ENCODE data around the gene JPT2. TPM values are rescaled to one million over a fixed set of nuclear protein-coding genes. Genes with fewer than 3 reads are reported as not detected.

Gene JPT2
- total RNA-seq, 2 donors from 2014 or later = 15.5 to 24.4 TPM

GRCh38 chr16:1745900-1746692 is 68.0 kb downstream of the JPT2 start:
- intact Hi-C loops (cut with DNase I) = no loop called here
- ATAC-seq (no peak), DNase-seq (no peak)
- Histone ChIP-seq H3K36me3 (replicated peaks in 1 of 2; ENCODE audit: insufficient read depth in 1 of 2, low read depth in 2 of 2) (peaks cover 0 to 27% of the 10 kb centered on the region in 2 donors), H3K4me1 (no peaks in the 10 kb centered on the region), H3K9me3 (no peaks in the 10 kb centered on the region), H3K27ac (no peak overlapping the region), H3K27me3 (no peaks in the 10 kb centered on the region), H3K4me3 (no peak overlapping the region)
- TF ChIP-seq POLR2A (IDR thresholded peaks at IDR 0.05) = no peak
- TF ChIP-seq, protein P1, sequence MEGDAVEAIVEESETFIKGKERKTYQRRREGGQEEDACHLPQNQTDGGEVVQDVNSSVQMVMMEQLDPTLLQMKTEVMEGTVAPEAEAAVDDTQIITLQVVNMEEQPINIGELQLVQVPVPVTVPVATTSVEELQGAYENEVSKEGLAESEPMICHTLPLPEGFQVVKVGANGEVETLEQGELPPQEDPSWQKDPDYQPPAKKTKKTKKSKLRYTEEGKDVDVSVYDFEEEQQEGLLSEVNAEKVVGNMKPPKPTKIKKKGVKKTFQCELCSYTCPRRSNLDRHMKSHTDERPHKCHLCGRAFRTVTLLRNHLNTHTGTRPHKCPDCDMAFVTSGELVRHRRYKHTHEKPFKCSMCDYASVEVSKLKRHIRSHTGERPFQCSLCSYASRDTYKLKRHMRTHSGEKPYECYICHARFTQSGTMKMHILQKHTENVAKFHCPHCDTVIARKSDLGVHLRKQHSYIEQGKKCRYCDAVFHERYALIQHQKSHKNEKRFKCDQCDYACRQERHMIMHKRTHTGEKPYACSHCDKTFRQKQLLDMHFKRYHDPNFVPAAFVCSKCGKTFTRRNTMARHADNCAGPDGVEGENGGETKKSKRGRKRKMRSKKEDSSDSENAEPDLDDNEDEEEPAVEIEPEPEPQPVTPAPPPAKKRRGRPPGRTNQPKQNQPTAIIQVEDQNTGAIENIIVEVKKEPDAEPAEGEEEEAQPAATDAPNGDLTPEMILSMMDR (IDR thresholded peaks at IDR 0.05) = no peak
- 90 to 96% methylated on average over 12 to 28 of the region's 29 CpGs for WGBS, 2 donors

GRCh38 chr16:1746693-1747195 is 68.7 kb downstream of the JPT2 start:
- ATAC-seq = no peak
- TF ChIP-seq, protein P1 (IDR thresholded peaks at IDR 0.05) = no peak
- no peak for TF ChIP-seq POLR2A (IDR thresholded peaks at IDR 0.05)
- H3K9me3 ChIP-seq = no peaks in the 10 kb centered on the region
- intact Hi-C loops (cut with DNase I) = no loop called here
- H3K27me3 ChIP-seq = no peaks in the 10 kb centered on the region
- H3K4me1 ChIP-seq = no peaks in the 10 kb centered on the region
- no peak overlapping the region for H3K27ac ChIP-seq
- H3K36me3 ChIP-seq (replicated peaks in 1 of 2; ENCODE audit: insufficient read depth in 1 of 2, low read depth in 2 of 2) = peaks cover 1 to 33% of the 10 kb centered on the region in 2 donors
- 92 to 93% methylated on average over 18 to 31 of the region's 31 CpGs for WGBS, 2 donors
- DNase-seq = no peak
- H3K4me3 ChIP-seq = no peak overlapping the region

GRCh38 chr16:1747934-1748333 is 69.9 kb downstream of the JPT2 start:
- Histone ChIP-seq H3K4me1 (no peaks in the 10 kb centered on the region), H3K27ac (no peak overlapping the region), H3K36me3 (replicated peaks in 1 of 2; ENCODE audit: insufficient read depth in 1 of 2, low read depth in 2 of 2) (peaks cover 6 to 39% of the 10 kb centered on the region in 2 donors), H3K4me3 (no peak overlapping the region), H3K9me3 (no peaks in the 10 kb centered on the region), H3K27me3 (no peaks in the 10 kb centered on the region)
- intact Hi-C loops (cut with DNase I) = no loop called here
- 80 to 87% methylated on average over 7 to 9 of the region's 11 CpGs for WGBS, 2 donors
- DNase-seq (no peak), ATAC-seq (no peak)
- TF ChIP-seq POLR2A (IDR thresholded peaks at IDR 0.05) = no peak
- TF ChIP-seq, protein P1 (IDR thresholded peaks at IDR 0.05) = no peak

- Histone ChIP-seq H3K27ac (no peak overlapping the region), H3K4me3 (no peak overlapping the region), H3K27me3 (no peaks in the 10 kb centered on the region), H3K36me3 (replicated peaks in 1 of 2; ENCODE audit: insufficient read depth in 1 of 2, low read depth in 2 of 2) (peaks cover 6 to 39% of the 10 kb centered on the region in 2 donors), H3K4me1 (no peaks in the 10 kb centered on the region), H3K9me3 (no peaks in the 10 kb centered on the region)
- intact Hi-C loops (cut with DNase I) = no loop called here
- ATAC-seq (no peak), DNase-seq (no peak)
- TF ChIP-seq, protein P1 (IDR thresholded peaks at IDR 0.05) = no peak
- no peak for TF ChIP-seq POLR2A (IDR thresholded peaks at IDR 0.05)
- WGBS, 2 donors = 89 to 95% methylated on average over 25 to 28 of the region's 29 CpGs
These were observed 71.4 kb downstream of the JPT2 start for GRCh38 chr16:1749152-1750117.

Small RNA genes within 50 kb of the gene (microRNA-seq; reads per million reads assigned to microRNA genes)
- gene MIR3177 (ENCODE audit: borderline number of aligned reads in 2 of 2, borderline replicate concordance in 2 of 2) = 0.47 to 1.3 reads per million in 2 donors

Small RNA genes within 50 kb of the gene (small RNA-seq; reads per million reads assigned to genes)
- not detected for gene MIR3177

Other genes starting within 250 kb of the JPT2 start
- not detected for gene PERCC1, start 247.2 kb upstream of the JPT2 start, total RNA-seq
- gene CCDC154, start 233.7 kb upstream of the JPT2 start, total RNA-seq = 1 to 10 TPM; 2.1 to 2.3 TPM
- gene CLCN7, start 203.3 kb upstream of the JPT2 start, total RNA-seq = 100 to 1,000 TPM in 1 of 2 donors, 10 to 100 TPM in 1; 27.2 to 115 TPM
- gene PTX4, start 189.3 kb upstream of the JPT2 start, total RNA-seq = not detected
- 10 to 100 TPM; 25.4 to 76.5 TPM for gene TELO2, start 184.9 kb upstream of the JPT2 start, total RNA-seq
- 10 to 100 TPM; 23.6 to 25.1 TPM for gene TMEM204, start 144.6 kb upstream of the JPT2 start, total RNA-seq
- gene IFT140, start 66.2 kb upstream of the JPT2 start, total RNA-seq = 10 to 100 TPM; 16.9 to 35.6 TPM
- gene CRAMP1, start 65.9 kb upstream of the JPT2 start, total RNA-seq = 10 to 100 TPM in 1 of 2 donors, 1 to 10 TPM in 1; 8.6 to 17.8 TPM
- 100 to 1,000 TPM in 1 of 2 donors, 10 to 100 TPM in 1; 79.9 to 103 TPM for gene MAPK8IP3, start 27.9 kb downstream of the JPT2 start, total RNA-seq
- 100 to 1,000 TPM in 1 of 2 donors, 10 to 100 TPM in 1; 62.8 to 113 TPM for gene NME3, start 93.3 kb downstream of the JPT2 start, total RNA-seq
- 10 to 100 TPM; 13.5 to 33.3 TPM for gene EME2, start 94.5 kb downstream of the JPT2 start, total RNA-seq
- gene MRPS34, start 94.9 kb downstream of the JPT2 start, total RNA-seq = 10 to 100 TPM; 51.4 to 99.6 TPM
- 10 to 100 TPM; 95.9 to 97.8 TPM for gene SPSB3, start 104.3 kb downstream of the JPT2 start, total RNA-seq
- gene NUBP2, start 104.7 kb downstream of the JPT2 start, total RNA-seq = 10 to 100 TPM; 61.0 to 72.6 TPM
- gene IGFALS, start 115.4 kb downstream of the JPT2 start, total RNA-seq = 1 to 10 TPM; 5.2 to 9.2 TPM
- gene HAGH, start 148.5 kb downstream of the JPT2 start, total RNA-seq = 10 to 100 TPM; 45.7 to 46.5 TPM
- 10 to 100 TPM; 32.6 to 50.8 TPM for gene FAHD1, start 148.9 kb downstream of the JPT2 start, total RNA-seq
- gene MEIOB, start 193.9 kb downstream of the JPT2 start, total RNA-seq = under 1 TPM in 1 of 2 donors, not detected in 1; 0.26 TPM
- not detected for gene HS3ST6, start 240.1 kb downstream of the JPT2 start, total RNA-seq

Measured in body of pancreas (tissue), 4 donors.